ENCODE data around the gene XDH.

Gene XDH

DNA sequence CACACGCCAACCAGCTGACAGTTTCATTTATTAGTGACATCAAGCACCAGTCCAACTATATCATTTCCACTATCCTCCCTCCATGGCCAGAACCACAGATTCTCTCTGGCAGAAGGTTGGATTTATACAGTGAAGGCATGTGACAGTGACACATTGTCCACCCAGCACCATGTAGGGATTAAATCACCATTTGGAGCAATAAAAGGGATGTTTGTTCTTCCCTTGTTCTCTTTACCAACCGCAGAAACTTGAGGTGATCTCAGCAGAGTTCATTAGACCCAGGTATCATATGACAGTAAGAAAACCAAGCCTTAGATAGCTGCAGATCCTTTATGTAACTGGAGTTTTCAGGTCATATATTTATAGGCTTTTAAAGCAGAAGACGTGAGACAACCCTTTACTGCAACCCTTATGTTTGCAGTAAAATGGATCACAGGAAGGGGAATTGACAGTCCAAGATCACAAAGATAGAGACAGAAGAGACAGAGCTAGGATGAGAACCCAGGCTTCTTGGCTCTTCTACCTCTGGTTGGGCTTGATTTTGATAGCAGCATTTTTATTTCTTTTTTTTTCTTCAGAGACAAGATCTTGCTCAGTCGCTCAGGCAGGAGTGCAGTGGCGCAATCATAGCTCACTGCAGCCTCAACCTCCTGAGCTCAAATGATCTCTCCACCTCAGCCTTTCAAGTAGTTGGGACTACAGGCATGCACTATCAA is 80.1 kb downstream of the XDH start:
- no peak overlapping the region for H3K4me3 ChIP-seq
- no peak overlapping the region for H3K27ac ChIP-seq

DNA sequence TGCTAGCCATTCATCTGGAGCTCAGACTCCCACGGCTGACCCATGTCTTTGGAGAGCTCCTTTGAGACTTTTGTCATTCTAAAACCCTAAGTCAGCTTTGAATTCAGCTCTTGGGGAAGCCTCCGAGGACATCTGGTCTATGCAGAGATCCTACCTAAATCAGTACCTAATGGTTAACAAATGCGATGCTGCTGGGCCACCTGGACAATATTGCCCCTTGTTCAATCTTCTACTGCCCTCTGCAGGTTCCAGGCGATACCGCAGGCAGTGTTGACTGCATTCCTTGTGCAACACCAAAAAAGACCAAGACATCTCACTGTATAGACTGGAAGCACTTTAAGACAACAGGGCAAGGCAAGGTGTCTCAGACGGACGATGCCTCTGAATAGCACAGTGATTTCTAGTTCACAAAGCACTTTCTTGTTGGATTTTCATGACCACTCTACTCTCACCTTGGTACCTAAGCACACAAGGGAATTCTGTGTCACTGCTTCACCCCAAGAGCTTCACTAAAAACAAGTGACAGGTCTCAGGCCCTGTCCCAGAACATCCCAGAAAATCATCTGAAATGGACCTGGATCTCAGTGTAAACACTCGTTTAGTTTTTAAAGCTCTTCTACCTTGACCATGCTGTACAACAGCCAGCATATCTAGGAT is 80.9 kb downstream of the XDH start:
- no peak overlapping the region for H3K27ac ChIP-seq

DNA sequence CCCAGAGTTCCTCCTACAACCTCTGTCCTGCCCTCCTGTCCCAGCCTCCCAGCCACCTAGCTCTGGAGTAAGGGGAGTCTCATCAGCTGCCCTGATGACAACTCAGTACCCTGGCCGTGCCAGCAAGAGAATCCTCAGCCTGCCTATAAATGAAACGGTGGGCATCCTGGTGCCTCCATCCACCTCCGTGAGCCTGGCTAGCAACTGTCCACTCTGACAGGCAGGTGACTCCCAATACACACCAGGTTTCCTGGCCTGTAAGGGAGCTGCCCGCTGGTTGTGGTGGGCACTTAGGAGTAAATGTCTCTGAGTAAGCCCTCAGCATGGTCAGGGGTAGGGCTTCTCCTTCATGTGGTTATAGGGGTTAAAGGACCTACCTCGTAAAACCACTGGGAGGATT is 81.5 kb downstream of the XDH start:
- Histone ChIP-seq H3K27ac (no peak overlapping the region), H3K4me3 (no peak overlapping the region)

More for the DNA sequence above, 80.9 kb downstream of the XDH start:
- no peak overlapping the region for H3K4me3 ChIP-seq

DNA sequence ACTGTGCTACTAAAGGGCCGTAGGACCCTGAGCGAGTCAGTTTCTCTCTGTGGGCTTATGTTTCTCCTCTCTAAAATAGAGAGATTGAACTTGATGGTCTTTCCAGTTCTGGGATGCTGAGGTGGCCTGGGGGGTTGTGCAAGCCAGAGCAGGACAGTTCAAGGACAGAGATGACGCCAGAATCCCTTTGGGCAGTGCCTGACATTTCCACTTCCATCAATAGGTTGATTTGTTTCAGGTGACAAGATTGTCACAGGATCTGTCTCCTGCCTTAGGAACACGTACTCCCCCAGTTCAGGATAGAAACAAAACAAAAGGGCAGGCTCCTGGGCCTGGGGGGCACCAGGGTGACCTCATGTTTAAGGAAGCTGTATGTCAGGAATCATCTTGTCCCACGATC is 82.0 kb downstream of the XDH start:
- H3K4me3 ChIP-seq: no peak overlapping the region
- no peak overlapping the region for H3K27ac ChIP-seq

DNA sequence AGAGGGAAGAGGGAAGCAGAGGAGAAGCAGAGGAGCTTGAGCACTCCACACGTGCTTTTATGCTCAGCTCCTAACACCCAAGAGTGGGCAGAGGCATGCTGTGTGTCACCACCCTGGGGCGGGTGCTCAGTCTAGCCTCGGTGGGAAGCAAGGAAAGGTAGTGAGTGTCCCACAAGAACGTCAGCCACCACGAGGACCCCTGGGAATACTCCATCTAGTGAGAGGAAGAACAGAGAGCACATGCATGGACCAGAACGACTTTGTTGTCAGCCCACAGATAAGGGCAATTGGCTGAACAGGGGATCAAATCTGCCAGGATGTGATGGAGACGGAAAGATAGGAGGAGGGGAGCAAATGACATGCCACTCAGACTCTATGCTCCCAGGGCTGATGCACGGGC is 83.4 kb downstream of the XDH start:
- Histone ChIP-seq H3K4me3 (no peak overlapping the region), H3K27ac (no peak overlapping the region)

DNA sequence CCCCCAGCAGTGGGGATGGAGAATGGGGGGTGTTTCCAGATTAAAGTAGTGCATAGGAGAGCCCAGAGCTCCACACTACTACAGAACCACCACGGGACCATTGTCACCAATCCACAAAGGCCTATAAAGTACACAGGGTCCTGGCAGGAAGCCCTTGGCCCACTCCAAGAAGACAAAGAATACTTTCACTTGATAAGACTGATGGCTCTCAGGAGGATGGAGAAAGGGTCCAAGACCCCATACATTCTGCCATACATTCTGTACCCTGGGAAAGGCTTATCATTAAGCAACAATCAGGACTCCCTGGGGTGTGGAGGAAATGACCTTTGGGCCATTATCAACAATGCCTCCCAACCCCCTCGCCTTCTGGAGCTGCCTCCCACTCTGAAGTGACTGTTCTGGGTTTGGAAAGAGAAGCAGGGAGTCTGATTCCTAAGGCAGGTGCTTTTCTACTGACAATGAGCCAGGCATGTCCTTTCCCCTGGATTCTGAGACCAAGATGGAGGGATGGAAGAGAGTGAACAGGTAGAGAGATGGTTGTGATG is 85.4 kb downstream of the XDH start:
- no peak overlapping the region for H3K4me3 ChIP-seq
- no peak overlapping the region for H3K27ac ChIP-seq

DNA sequence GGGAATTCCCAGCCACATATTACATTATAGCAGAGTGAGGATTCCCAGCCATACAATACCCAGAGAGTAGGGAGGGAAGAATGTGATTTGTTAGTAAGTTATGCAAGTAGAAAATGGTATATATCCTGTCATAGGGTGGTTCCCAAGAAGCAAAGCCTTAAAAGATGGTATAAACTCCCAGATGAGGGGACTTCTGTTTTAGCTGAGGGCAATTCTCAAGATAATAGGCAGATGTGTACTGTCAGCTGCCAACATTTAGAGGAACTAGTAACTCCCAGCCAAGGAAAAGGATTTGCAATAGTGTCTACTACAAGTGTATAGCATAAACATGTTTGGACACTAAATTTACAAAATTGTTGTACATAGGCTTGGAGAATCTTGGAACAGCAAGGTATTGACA is 86.5 kb downstream of the XDH start:
- Histone ChIP-seq H3K27ac (no peak overlapping the region), H3K4me3 (no peak overlapping the region)

DNA sequence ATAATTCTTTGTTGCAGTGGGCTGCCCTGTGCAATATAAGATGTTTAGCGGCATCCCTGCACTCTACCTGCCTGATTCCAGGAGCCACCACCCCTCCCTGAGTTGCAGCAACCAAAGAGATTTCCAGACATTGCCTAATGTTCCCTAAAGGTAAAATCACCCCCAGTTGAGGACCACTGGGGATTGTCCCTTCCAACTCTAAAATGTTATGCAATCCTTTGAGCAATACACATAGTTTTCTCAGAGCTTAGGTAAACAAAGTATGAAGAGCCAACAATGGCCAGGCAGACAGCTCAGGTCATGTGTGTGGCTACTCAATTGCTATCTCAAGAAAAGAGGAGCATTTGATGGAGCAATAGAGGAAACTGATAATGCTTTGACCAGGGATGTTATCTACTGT is 87.0 kb downstream of the XDH start:
- H3K4me3 ChIP-seq: no peak overlapping the region

DNA sequence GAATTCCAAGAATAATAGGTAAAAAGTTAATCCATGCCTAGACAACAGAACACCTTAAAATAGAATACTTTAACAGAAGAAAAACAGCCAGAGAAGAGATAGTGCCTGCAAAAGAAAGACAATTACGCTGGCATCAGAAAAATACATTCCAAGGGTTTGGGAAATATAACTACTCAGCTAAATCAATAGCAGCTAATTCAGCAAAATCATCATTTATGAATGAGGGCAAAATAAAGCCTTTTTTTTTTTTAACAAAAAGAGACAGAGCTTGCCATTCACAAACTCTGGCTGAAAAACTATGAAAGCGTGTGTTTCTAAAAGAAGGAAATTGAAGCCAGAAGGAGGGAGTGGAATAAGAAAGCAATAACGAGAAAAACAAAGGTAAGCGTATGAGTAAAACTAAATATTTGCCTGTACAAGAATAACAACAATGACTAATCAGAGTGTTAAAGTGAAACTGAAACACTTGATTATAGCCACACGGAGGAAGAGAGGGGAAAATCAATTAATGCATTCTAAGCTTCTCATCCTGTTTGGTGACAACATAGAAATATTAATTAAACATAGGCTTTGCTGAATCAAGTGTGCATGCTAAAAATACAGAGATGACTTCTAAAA is 90.4 kb downstream of the XDH start:
- H3K27ac ChIP-seq: peak overlapping the region in 9 of 21 experiments; percentile 8 to 62 (median 45)

More for the DNA sequence above, 87.0 kb downstream of the XDH start:
- no peak overlapping the region for H3K27ac ChIP-seq

DNA sequence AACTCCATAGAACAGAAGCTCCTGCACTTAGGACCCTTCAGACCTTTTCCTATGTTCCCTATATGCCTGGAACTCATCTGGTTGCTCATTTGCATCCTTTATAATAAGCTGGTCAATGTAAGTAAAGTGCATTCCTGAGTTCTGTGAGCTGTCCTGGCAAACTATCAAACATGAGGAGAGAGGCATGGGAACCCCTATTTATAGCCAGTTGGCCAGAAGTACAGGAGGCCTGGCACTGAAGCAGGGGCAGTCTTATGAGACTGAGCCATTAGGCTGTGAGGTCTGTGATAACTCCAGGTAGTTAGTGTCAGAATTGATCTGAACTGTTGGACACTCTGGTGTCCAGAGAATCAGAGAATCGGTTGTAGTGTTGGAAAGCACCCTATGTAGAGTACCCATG is 92.2 kb downstream of the XDH start:
- Histone ChIP-seq H3K4me3 (no peak overlapping the region), H3K27ac (no peak overlapping the region)

More for the DNA sequence above, 90.4 kb downstream of the XDH start:
- peak overlapping the region in 3 of 7 experiments; percentile 4 to 23 (median 17) for H3K4me3 ChIP-seq

DNA sequence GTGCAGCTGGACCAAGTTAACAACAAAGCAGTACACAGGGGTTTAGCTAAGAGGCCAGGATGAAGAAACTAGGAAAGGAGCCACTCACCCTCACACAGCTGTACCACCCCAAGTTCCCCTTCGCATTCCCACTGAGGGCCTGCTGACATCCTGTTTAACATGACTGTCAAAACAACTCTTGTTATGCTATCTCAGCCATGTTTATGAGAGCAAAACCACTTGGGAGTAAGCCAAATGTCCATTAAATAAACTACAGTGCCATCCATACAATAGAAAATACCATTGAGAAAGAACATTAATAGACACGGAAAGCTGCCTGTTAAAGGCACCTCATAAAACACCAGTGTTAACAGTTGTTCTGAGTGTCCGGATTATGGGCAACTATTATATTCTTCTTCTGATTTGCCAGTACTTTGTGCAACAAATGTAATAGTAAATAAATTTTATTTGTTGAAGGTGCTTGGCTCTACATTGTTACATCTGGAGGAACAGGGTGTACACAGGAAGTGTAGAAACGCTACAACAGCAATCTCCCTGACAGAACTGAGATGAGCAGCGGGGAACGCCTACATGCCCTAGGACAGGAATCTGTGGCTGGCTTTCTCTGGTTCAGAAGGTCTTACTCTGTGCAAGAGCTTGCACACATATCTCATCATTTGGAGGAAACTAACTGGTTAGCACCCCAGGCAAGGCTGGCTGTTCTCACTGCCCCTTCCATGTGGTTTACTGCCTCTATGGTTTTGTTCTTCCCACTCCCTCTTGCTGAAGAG is 95.0 kb downstream of the XDH start:
- peak overlapping the region in 11 of 21 experiments; percentile 7 to 74 (median 54) for H3K27ac ChIP-seq

DNA sequence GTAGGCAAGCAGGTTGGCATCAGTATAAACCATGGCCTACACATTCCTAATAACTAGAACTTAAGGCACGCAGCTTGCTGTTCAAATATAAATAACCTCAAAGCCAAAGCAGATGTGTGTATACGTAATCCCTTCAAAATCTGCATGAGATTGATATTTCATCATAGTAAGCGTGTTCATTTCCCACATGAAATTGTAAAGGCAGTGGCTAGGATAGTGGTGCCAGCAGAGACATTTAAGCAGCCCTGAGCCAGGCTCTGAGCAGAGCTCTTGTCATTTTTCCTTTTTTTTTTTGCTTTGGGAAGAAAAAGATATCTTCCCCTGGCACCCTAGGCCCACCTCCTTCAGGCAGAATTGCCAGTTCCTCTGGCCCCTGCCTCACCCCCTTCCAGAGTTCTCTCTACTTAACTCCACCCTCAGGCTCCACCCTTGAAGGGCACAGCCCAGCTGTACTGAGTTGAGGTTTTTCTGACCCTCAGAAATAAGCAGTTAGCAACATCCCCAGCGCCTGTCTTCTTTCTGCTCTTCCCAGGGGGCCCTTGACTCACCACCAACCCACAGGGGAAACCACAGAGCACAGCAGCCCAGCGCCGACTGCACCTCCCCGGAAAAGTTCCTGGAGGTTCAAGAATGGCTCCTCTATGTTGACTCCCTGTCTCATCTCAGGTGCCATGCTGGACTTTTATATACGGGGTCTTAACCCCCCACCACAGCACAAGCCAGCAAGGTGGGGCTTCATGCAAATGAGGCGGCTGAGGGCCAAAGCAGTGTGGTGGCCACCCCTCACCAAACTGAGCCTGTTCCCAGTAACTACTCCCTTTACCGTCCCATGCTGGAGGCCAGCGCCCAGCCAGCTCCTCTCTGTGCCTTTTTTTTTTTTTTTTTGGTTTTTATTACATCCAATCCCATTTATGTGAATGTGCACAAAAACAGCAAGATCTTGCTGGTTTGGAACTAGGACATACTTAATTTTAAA is 95.9 kb downstream of the XDH start:
- Histone ChIP-seq H3K27ac (peak overlapping the region in 14 of 21 experiments; percentile 7 to 74 (median 46)), H3K4me3 (no peak overlapping the region)

More for the DNA sequence above, 95.0 kb downstream of the XDH start:
- no peak overlapping the region for H3K4me3 ChIP-seq

DNA sequence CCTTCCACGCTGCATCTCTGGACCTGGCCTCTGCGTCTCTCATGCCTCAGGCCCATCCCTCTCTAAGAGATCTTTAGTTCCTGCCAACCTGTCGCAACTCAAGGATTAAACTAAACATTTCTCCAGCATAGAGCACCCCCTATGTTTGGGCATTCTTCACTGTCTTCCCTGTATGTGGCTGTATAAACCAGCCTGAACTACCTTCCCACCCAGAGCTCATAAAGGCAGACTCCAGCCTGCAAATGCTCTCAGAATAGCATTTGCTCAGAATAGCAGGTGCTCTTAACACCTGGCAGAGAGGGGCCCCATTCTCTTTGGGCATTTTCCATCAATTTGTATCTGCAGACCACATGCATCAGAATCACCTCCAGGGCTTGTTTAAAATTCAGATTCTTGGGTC is 97.1 kb downstream of the XDH start:
- Histone ChIP-seq H3K27ac (peak overlapping the region in 1 of 21 experiments; percentile 45), H3K4me3 (no peak overlapping the region)

DNA sequence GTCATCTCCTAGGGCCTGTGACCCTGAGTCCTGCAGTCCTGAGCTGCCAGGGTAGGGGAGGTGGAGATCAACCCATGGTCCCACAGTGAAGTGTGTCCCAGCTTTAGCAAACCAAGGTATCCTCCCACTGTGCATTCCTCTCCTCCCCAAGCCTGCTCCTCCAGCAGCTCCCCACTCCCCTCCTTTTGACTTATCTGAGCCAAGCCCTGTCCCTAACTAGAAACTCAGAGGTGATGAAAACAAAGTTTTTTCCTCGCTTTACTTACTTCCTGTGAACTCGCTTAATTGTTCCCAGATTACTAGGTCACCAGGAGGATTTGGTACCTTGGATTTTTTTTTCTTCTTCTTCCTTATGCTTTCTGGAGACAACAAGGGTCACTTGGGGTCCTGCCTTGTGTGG is 99.8 kb downstream of the XDH start:
- no peak overlapping the region for H3K27ac ChIP-seq
- H3K4me3 ChIP-seq: no peak overlapping the region

DNA sequence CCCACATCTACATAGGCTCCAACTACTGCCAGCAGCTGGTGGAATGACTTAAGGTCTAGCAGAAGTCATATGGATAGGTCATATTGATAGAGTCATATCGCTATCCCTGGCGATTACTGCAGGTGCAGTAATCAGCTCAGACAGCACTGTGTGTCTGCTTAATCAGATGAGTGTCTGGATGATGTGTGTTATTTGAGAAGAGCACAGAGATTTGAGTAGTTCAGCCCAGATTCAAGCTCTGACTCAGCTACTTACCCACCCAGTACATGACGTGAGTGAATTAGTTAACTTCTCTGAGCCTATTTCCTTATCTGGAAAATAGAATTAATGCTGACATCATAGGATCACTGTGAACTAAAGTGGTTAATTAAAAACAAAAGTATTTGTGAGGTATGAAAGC is 101.6 kb downstream of the XDH start:
- Histone ChIP-seq H3K27ac (no peak overlapping the region), H3K4me3 (no peak overlapping the region)

DNA sequence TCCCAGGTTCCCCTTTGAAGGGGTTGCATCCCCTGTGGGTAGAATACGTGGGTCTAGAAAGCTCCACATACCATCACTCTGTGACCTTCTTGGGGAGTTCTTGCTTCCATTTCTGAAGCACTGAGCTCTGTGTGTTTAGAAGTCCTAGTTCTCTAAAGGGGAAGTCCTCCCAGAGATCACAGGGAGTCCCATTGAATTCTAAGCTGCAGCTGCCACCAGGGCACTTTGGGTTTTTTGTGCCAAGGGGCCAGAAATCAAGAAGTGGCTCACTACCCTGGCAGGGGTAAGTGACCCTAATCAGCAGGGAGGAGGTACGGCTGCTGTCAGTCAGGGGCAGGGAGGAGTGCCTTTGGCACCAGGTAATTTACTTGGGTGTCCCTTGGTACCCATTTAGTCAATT is 109.7 kb downstream of the XDH start:
- no peak overlapping the region for H3K27ac ChIP-seq
- H3K4me3 ChIP-seq: no peak overlapping the region

DNA sequence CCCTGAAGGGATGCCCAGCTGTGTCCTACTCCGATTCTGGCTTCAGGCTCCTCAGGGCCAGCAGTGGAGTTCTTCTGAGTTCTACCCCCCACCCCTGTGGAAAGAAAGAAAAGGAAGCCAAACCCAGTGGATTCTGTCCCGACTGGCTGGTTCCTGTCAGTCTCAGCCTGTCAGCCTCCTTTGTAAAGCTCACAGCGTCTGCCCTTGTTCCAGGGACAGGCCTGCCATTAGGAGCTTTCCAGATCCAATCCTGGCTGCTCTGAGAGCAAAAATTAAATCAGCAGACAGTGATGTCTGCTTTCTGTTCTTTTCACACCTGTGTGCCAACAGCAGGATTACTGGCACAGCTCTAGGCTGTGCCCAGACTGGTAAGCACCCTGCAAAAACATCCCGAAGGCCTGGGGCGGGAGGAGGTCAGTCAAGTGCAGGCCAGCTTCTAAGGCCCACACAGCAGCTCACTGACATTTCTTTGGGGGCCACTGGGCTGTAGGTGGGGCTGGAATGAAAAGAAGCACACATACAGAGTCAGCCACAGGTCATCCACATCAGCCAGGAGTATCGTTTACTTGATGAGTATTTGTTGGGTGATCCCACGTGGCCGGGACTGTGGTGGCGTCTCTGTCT is 111.5 kb downstream of the XDH start:
- Histone ChIP-seq H3K4me3 (no peak overlapping the region), H3K27ac (peak overlapping the region in 7 of 21 experiments; percentile 18 to 58 (median 32))

DNA sequence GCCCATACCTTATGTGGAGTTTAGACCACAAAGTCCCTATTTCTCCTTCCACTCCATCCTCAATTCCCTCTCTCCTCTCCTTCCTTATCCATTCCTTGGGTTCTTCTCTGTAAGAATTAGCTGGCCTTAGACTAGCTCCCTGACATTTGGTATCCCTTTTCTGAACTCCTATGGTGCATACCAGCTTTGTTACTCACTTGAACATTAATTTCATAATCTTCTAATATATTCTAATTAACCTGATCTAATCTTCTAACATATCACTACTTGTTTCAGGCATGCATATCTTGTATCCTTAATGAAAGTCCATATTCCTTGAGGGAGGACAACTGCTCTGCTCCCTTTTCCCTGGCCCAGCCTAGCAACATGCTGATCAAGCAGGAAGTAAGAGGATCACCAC is 114.2 kb downstream of the XDH start:
- H3K27ac ChIP-seq: peak overlapping the region in 1 of 21 experiments; percentile 19
- no peak overlapping the region for H3K4me3 ChIP-seq
